Measurements from ENCODE around the gene KRT14. TPM values are rescaled to one million over a fixed set of nuclear protein-coding genes. Genes with fewer than 3 reads are reported as not detected.

The KRT14 gene
- total and polyA plus RNA-seq, 2 donors (not counting 3 experiments of a cell fraction or from before 2014, with no cell fraction given): 0.12 to 0.66 TPM

GRCh38 chr17:41542357-41542756 lies 44.3 kb downstream of the KRT14 start:
- CTCF ChIA-PET: interaction anchor here (0.6 to 3.3 kb wide), 10 partner anchors 10 to 787 kb away, joined by 3 to 10 read pairs (median 4); partner anchors contain the start of gene KRT19
- FAIRE-seq: no peak

More at GRCh38 chr17:41542357-41542756, 44.3 kb downstream of the KRT14 start:
- H3K27ac ChIP-seq (ENCODE audit: insufficient read depth, low read depth, low read length): no peak overlapping the region
- no peak overlapping the region for H3K4me2 ChIP-seq (ENCODE audit: insufficient read depth, low read length)
- no peak overlapping the region for H3K4me3 ChIP-seq (replicated peaks in 1 of 3; ENCODE audit: insufficient read depth in 1 of 3, low read depth in 1 of 3, low read length in 3 of 3)
- dilution Hi-C loops (cut with MboI; ENCODE audit: extremely low pct_ligation_motif_present, low sequenced_read_pairs) (no loop called here), intact Hi-C loops (cut with micrococcal nuclease) (no loop called here)
- H3K36me3 ChIP-seq (ENCODE audit: control insufficient read depth in 2 of 2, extremely low read depth in 1 of 2, insufficient read depth in 2 of 2, low read length in 2 of 2): no peaks in the 10 kb centered on the region
- no TSS peak for BruUV-seq (replicated peaks)
- no peaks in the 10 kb centered on the region for H3K9me1 ChIP-seq (replicated peaks; ENCODE audit: control insufficient read depth, extremely low read depth, insufficient read depth, low read length)
- TF ChIP-seq EZH2 (IDR thresholded peaks at IDR 0.05; ENCODE audit: borderline replicate concordance, low read depth, low read length, severe bottlenecking) (no peak), JUN (IDR thresholded peaks at IDR 0.05; ENCODE audit: borderline replicate concordance, insufficient read depth, insufficient read length, low read depth) (no peak), CTCF (IDR thresholded peaks at IDR 0.05; ENCODE audit: extremely low read depth in 1 of 2, insufficient read depth in 1 of 2, low read depth in 1 of 2, low read length in 2 of 2) (no peak), POLR2AphosphoS5 (IDR thresholded peaks at IDR 0.05; ENCODE audit: insufficient read depth, low read depth, low read length) (no peak), MAX (IDR thresholded peaks at IDR 0.05; ENCODE audit: insufficient read depth, insufficient read length) (no peak), POLR2A (IDR thresholded peaks at IDR 0.05; ENCODE audit: low read depth, low read length) (no peak)
- no peaks in the 10 kb centered on the region for H3K9me3 ChIP-seq (replicated peaks; ENCODE audit: control insufficient read depth, insufficient read depth, low read length)
- H3K4me1 ChIP-seq (ENCODE audit: control insufficient read depth, extremely low read depth, insufficient read depth, low read length): peaks cover 1% of the 10 kb centered on the region
- DNase-seq (ENCODE audit: low read depth, low spot score): no peak
- H2AFZ ChIP-seq (ENCODE audit: low read depth, low read length): no peak overlapping the region
- POLR2A ChIA-PET: no interaction called here
- H3K9ac ChIP-seq (replicated peaks; ENCODE audit: extremely low read depth, insufficient read depth, low read length): no peak overlapping the region
- no peaks in the 10 kb centered on the region for H4K20me1 ChIP-seq (replicated peaks; ENCODE audit: control insufficient read depth, extremely low read depth, insufficient read depth, low read length)
- H3K27me3 ChIP-seq (ENCODE audit: control insufficient read depth in 2 of 2, insufficient read depth in 2 of 2, low read length in 2 of 2): no peaks in the 10 kb centered on the region
- H3K79me2 ChIP-seq (ENCODE audit: control insufficient read depth, insufficient read depth, low read length): no peaks in the 10 kb centered on the region

Measured in endothelial cell of umbilical vein (primary cell).